HepG2 (cell line): ENCODE results near the gene MNT. TPM values are rescaled to one million over a fixed set of nuclear protein-coding genes. Genes with fewer than 3 reads are reported as not detected.

ENCODE experiments used
- ARNT2 ChIP-seq: sonication (generic); formaldehyde crosslinking; IDR thresholded peaks from 2 replicates; pipeline ENCODE4 v1.8.0; 2022; ENCODE audit warnings: mild to moderate bottlenecking, low read depth, missing genetic modification reagents, moderate library complexity
- CREBL2 ChIP-seq: sonication (generic); formaldehyde crosslinking; IDR thresholded peaks from 2 replicates; pipeline ENCODE4 v1.8.1; 2023; ENCODE audit warnings: missing genetic modification reagents, mild to moderate bottlenecking, borderline replicate concordance
- GATAD1 ChIP-seq: IDR thresholded peaks from 2 replicates; pipeline ENCODE4 v1.6.1; 2016; ENCODE audit warnings: missing genetic modification reagents, missing compliant biosample characterization
- HNRNPL ChIP-seq: fragments of 200-400 bp; formaldehyde crosslinking; IDR thresholded peaks from 2 replicates; pipeline ENCODE4 v1.6.1; 2017; ENCODE audit warnings: mild to moderate bottlenecking, low read depth, low read length
- IKZF5 ChIP-seq: IDR thresholded peaks from 2 replicates; pipeline ENCODE4 v1.6.1; 2018; ENCODE audit warnings: missing genetic modification reagents, mild to moderate bottlenecking, missing compliant biosample characterization
- MAZ ChIP-seq, 2 experiments: sonication (generic) in 1 of 2; formaldehyde crosslinking in 1 of 2; IDR thresholded peaks; 2 replicates each; pipeline versions ENCODE4 v1.5.0 to v1.6.1; 2012 to 2020; ENCODE audit warnings: low read depth in 2 of 2, mild to moderate bottlenecking in 2 of 2, borderline replicate concordance in 1 of 2, improper control_type of control experiment in 1 of 2, low read length in 1 of 2, missing genetic modification reagents in 1 of 2, moderate library complexity in 1 of 2
- NFKBIZ ChIP-seq: IDR thresholded peaks from 2 replicates; pipeline ENCODE4 v1.6.1; 2018; ENCODE audit warnings: missing genetic modification reagents, missing compliant biosample characterization
- SAP130 ChIP-seq: IDR thresholded peaks from 2 replicates; pipeline ENCODE4 v1.6.1; 2016; ENCODE audit warnings: low read depth
- SIN3B ChIP-seq: fragments of 150-350 bp; IDR thresholded peaks from 2 replicates; pipeline ENCODE4 v1.6.1; 2014; ENCODE audit warnings: low read length
- SKI ChIP-seq: fragments of 450-650 bp; IDR thresholded peaks from one replicate; pipeline ENCODE4 v1.6.1; 2018; ENCODE audit warnings: mild to moderate bottlenecking; ENCODE audit not compliant: partially characterized antibody
- SMAD3 ChIP-seq: sonication (generic); formaldehyde crosslinking; IDR thresholded peaks from 2 replicates; pipeline ENCODE4 v1.4.0; 2020; ENCODE audit warnings: missing genetic modification reagents
- TCF7L2 ChIP-seq: IDR thresholded peaks from 2 replicates; pipeline ENCODE4 v1.6.1; 2011; ENCODE audit warnings: mild to moderate bottlenecking, low read depth, low read length, moderate library complexity
- TEAD3 ChIP-seq: optimal IDR thresholded peaks from 2 replicates; pipeline ENCODE3; 2016; ENCODE audit warnings: borderline replicate concordance
- XRCC5 ChIP-seq: fragments of 200-400 bp; formaldehyde crosslinking; optimal IDR thresholded peaks from 2 replicates; pipeline ENCODE3; 2017; ENCODE audit warnings: mild to moderate bottlenecking, low read length
- ZBED4 ChIP-seq: sonication (generic); formaldehyde crosslinking; IDR thresholded peaks from 2 replicates; pipeline ENCODE4 v1.4.0; 2020; ENCODE audit warnings: missing genetic modification reagents, borderline replicate concordance
- ZBTB1 ChIP-seq: sonication (generic); formaldehyde crosslinking; IDR thresholded peaks from 2 replicates; pipeline ENCODE4 v1.4.0; 2020; ENCODE audit warnings: missing genetic modification reagents, borderline replicate concordance
- ZFP1 ChIP-seq: IDR thresholded peaks from 2 replicates; pipeline ENCODE4 v1.6.1; 2016
- ZNF431 ChIP-seq: sonication (generic); formaldehyde crosslinking; IDR thresholded peaks from 2 replicates; pipeline ENCODE4 v1.9.0; 2022; ENCODE audit warnings: missing genetic modification reagents, low read depth, mild to moderate bottlenecking, borderline replicate concordance
- ZNF513 ChIP-seq: sonication (generic); formaldehyde crosslinking; conservative IDR thresholded peaks from 2 replicates; pipeline ENCODE4 v1.5.0; 2020; ENCODE audit warnings: missing genetic modification reagents
- ZNF580 ChIP-seq: IDR thresholded peaks from 2 replicates; pipeline ENCODE4 v1.6.1; 2016; ENCODE audit warnings: low read depth, borderline replicate concordance
- ZNF607 ChIP-seq: sonication (generic); formaldehyde crosslinking; IDR thresholded peaks from 2 replicates; pipeline ENCODE4 v1.5.1; 2020; ENCODE audit warnings: missing genetic modification reagents, mild to moderate bottlenecking, borderline replicate concordance
- ZNF619 ChIP-seq: sonication (generic); formaldehyde crosslinking; IDR thresholded peaks from 2 replicates; pipeline ENCODE4 v1.4.0; 2020; ENCODE audit warnings: mild to moderate bottlenecking, missing genetic modification reagents
- ZNF792 ChIP-seq: IDR thresholded peaks from 2 replicates; pipeline ENCODE4 v1.6.1; 2016
- polyA plus RNA-seq, 8 experiments: library from polyadenylated mRNA; depleted of rRNA in 3 of 8; stranded (reverse) in 7 of 8; unstranded in 1 of 8; fragments of >200 nt; fragmentation: Illumina TruSeq in 4 of 8; extraction: Trizol in 4 of 8; gene quantifications; 2 replicates each; pipeline versions ENCODE4 v1.2.1 to v1.2.3, GENCODE V29; 2011 to 2016; ENCODE audit warnings: low read depth in 4 of 8, missing spikeins in 1 of 8, mixed read lengths in 1 of 8; ENCODE audit not compliant: insufficient read depth in 1 of 8
- total RNA-seq, 5 experiments: library from RNA; depleted of rRNA; stranded (reverse); fragments of >200 nt; fragmentation: Illumina TruSeq; extraction: Trizol; gene quantifications; 2 replicates each; pipeline ENCODE4 v1.2.3, GENCODE V29; 2016; ENCODE audit warnings: low read depth in 1 of 5

MNT gene
- total and polyA plus RNA-seq, 2 of the 13 experiments (the other 11 are each of a cell fraction or from before 2014, with no cell fraction given): 2.1 to 3.5 TPM

GRCh38 chr17:2347805-2348685 is 52.8 kb downstream of the MNT start (continued):
- TF ChIP-seq ZBED4 (CRISPR knock-in tag) (peak; percentile 72; the same call in 1 of the 2 replicates), XRCC5 (peak; percentile 67), ZNF580 (CRISPR knock-in tag) (no peak), SIN3B (no peak), SAP130 (CRISPR knock-in tag) (peak; percentile 47), ZNF792 (CRISPR knock-in tag) (peak; percentile 40; the same call in 1 of the 2 replicates), ZFP1 (CRISPR knock-in tag) (no peak), ZNF607 (no peak), HNRNPL (no peak), ZNF431 (CRISPR knock-in tag) (no peak), ZBTB1 (CRISPR knock-in tag) (no peak), ZNF619 (CRISPR knock-in tag) (no peak), SKI (peak; percentile 28), CREBL2 (CRISPR knock-in tag) (no peak), ZNF513 (no peak), MAZ (IDR thresholded peaks at IDR 0.05; ENCODE audit: borderline replicate concordance, low read depth, low read length) (0 out of 2 replicates have a peak, but pooled peaks have one; percentile 33), MAZ (CRISPR knock-in tag; IDR thresholded peaks at IDR 0.05; ENCODE audit: low read depth) (0 out of 2 replicates have a peak, but pooled peaks have one; percentile 23), NFKBIZ (CRISPR knock-in tag) (0 out of 2 replicates have a peak, but pooled peaks have one; percentile 18), TCF7L2 (no peak), ARNT2 (CRISPR knock-in tag) (no peak), TEAD3 (CRISPR knock-in tag) (peak; percentile 68), IKZF5 (peak; percentile 39; the same call in 1 of the 2 replicates), GATAD1 (0 out of 2 replicates have a peak, but pooled peaks have one; percentile 19), SMAD3 (0 out of 2 replicates have a peak, but pooled peaks have one; percentile 33)
